SK-N-MC (cell line): ENCODE data around the gene EEF2K.

Source experiments
- EZH2 ChIP-seq: fragments of 200-600 bp; sonication (generic); IDR thresholded peaks from one replicate; pipeline ENCODE4 v1.6.1; 2017; ENCODE audit warnings: antibody characterized with exemption
- FOXP2 ChIP-seq: optimal IDR thresholded peaks from 2 replicates; pipeline ENCODE3; 2011; ENCODE audit warnings: mild to moderate bottlenecking, moderate library complexity; ENCODE audit not compliant: insufficient read depth; ENCODE audit errors: extremely low read length, control extremely low read depth
- POLR2AphosphoS5 ChIP-seq: IDR thresholded peaks from 2 replicates; pipeline ENCODE4 v1.6.1; 2012; ENCODE audit warnings: mild to moderate bottlenecking, low read depth, low read length, borderline replicate concordance

DNA sequence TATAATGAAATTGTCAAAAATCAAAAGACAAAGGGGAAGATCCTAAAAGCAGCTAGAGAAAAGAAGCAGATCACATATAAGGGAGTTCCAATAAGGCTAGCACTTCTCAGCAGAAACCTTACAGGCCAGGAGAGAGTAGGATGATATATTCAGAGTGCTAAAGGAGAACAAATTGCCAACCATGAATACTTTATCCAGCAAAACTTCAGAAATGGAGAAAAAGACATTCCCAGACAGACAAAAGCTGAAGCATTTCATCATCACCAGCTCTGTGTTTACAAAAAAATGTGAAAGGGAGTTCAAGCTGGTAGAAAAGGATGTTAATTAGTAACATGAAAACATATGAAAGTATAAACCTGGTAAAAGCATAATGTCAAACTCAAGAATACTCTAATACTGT, 131.0 kb downstream of the EEF2K start:
- TF ChIP-seq POLR2AphosphoS5: no peak
- no peak for TF ChIP-seq EZH2
- no peak for TF ChIP-seq FOXP2
